ENCODE data around the gene BEST4. TPM values are rescaled to one million over a fixed set of nuclear protein-coding genes. Genes with fewer than 3 reads are reported as not detected.
"Not testable (repeated sequence)": the region's sequence is repeated elsewhere in the genome, so short reads cannot be mapped to it uniquely, and the experiment has no call there.

The BEST4 gene
- total RNA-seq, 1 donor from 2014 or later: not detected

GRCh38 chr1:44802306-44803061, 14.5 kb upstream of the BEST4 start:
- peak in 1 of 2 donors; percentile 36 for DNase-seq (ENCODE audit: low read depth in 2 of 2)

- DNase-seq (ENCODE audit: low read depth in 2 of 2): no peak
Measured at GRCh38 chr1:44801491-44802305, 13.7 kb upstream of the BEST4 start.

- peak; percentile 96 to 99 for DNase-seq (ENCODE audit: low read depth in 2 of 2)
Measured at GRCh38 chr1:44799770-44800584, 12.0 kb upstream of the BEST4 start, which contains the start of gene PLK3. Gene PLK3, plus strand, starts transcription at chr1:44800377. Its CDS starts 87 bp downstream, at chr1:44800464.

GRCh38 chr1:44798481-44799365, 10.8 kb upstream of the BEST4 start:
- DNase-seq (ENCODE audit: low read depth in 2 of 2): no peak

- DNase-seq (ENCODE audit: low read depth in 2 of 2): not testable (repeated sequence)
Measured at GRCh38 chr1:44797886-44798285, 9.9 kb upstream of the BEST4 start.

- no peak for DNase-seq (ENCODE audit: low read depth in 2 of 2)
Measured at GRCh38 chr1:44792736-44793502, 4.9 kb upstream of the BEST4 start.

- no peak for DNase-seq (ENCODE audit: low read depth in 2 of 2)
Measured at GRCh38 chr1:44790968-44791801, 3.2 kb upstream of the BEST4 start.

- no peak for DNase-seq (ENCODE audit: low read depth in 2 of 2)
Measured at GRCh38 chr1:44787506-44787905, 464 bp downstream of the BEST4 start.

- no peak for DNase-seq (ENCODE audit: low read depth in 2 of 2)
Measured at GRCh38 chr1:44786841-44787426, 1.0 kb downstream of the BEST4 start.

- DNase-seq (ENCODE audit: low read depth in 2 of 2): peak in 1 of 2 donors; percentile 71
Measured at GRCh38 chr1:44786138-44786840, 1.7 kb downstream of the BEST4 start.

GRCh38 chr1:44785501-44786137, 2.4 kb downstream of the BEST4 start:
- DNase-seq (ENCODE audit: low read depth in 2 of 2): no peak

GRCh38 chr1:44785029-44785380, 3.0 kb downstream of the BEST4 start:
- no peak for DNase-seq (ENCODE audit: low read depth in 2 of 2)

GRCh38 chr1:44784094-44785028, 3.6 kb downstream of the BEST4 start:
- no peak for DNase-seq (ENCODE audit: low read depth in 2 of 2)

GRCh38 chr1:44783697-44784093, 4.3 kb downstream of the BEST4 start:
- no peak for DNase-seq (ENCODE audit: low read depth in 2 of 2)

GRCh38 chr1:44780583-44781121, 7.3 kb downstream of the BEST4 start:
- no peak for DNase-seq (ENCODE audit: low read depth in 2 of 2)

Data from dermis microvascular lymphatic vessel endothelial cell (primary cell).